Measurements from ENCODE around the gene RINL.

DNA sequence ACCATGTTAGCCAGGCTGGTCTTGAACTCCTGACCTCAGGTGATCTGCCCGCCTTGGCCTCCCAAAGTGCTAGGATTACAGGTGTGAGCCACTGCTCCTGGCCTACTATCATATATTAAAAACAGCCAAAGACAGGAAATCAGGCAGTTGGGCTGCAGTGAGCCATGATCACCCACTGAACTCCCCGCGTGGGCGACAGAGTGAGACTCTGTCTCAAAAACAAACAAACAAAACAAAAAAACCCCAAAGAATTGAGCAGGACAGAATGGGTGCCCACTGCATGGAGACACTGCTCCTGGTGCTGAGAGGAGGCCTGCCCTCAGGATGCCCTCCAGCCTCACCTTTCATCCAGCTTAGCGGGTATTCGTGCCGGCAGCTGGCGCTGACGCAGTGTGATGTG, 5.2 kb upstream of the RINL start:
- TF ChIP-seq POLR2A (IDR thresholded peaks at IDR 0.05) = no peak
- TF ChIP-seq, protein P1, sequence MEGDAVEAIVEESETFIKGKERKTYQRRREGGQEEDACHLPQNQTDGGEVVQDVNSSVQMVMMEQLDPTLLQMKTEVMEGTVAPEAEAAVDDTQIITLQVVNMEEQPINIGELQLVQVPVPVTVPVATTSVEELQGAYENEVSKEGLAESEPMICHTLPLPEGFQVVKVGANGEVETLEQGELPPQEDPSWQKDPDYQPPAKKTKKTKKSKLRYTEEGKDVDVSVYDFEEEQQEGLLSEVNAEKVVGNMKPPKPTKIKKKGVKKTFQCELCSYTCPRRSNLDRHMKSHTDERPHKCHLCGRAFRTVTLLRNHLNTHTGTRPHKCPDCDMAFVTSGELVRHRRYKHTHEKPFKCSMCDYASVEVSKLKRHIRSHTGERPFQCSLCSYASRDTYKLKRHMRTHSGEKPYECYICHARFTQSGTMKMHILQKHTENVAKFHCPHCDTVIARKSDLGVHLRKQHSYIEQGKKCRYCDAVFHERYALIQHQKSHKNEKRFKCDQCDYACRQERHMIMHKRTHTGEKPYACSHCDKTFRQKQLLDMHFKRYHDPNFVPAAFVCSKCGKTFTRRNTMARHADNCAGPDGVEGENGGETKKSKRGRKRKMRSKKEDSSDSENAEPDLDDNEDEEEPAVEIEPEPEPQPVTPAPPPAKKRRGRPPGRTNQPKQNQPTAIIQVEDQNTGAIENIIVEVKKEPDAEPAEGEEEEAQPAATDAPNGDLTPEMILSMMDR (IDR thresholded peaks at IDR 0.05) = no peak

All from testis (tissue), 2 donors.